ENCODE data around the gene LRRC8B. TPM values are rescaled to one million over a fixed set of nuclear protein-coding genes. Genes with fewer than 3 reads are reported as not detected.

The LRRC8B gene
- total RNA-seq, 1 donor from 2014 or later: 2.5 TPM

GRCh38 chr1:89599332-89599630 is 74.7 kb downstream of the LRRC8B start:
- no peak for ATAC-seq
- DNase-seq: no peak
- intact Hi-C loops (cut with micrococcal nuclease): loop anchor here (5.0 to 10.0 kb wide), 2 partner anchors 74 to 117 kb away; partner anchors contain the start of gene LRRC8B

DNA sequence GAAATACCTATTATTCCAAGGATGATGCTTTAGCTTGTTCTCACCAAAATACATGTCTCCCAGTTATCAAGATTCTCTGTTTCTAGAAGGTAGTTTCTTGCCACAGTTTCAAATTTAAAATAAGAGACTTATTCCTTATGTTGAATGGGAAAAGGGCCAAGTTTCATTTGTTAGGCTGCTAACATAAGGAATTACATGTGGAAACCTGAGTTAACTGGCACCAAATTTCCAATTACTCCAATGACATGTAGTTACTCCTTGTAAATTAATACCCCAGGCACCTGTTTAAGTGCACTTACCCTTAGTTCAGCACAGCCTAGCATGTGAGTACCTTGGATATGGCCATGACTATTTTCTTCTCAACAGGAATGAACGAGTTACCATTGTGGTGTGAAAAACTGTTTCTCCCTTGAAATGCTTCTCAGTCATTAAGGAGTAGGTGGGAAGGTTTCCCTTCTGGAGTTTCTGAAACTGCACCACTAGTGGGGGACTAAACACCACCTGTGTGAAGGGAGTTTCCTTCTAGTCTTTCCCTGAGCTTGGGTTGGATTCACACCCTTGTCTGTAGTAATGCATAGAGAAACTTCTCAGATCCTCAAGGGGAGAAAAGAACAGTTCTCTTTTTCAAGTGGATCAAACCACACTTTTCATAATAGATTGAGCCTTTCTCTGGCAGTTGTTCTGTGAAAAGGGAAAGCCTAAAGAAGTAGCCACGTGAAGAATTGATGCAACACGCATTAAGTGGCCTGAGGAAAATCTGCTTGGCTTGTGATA is 76.0 kb downstream of the LRRC8B start:
- DNase-seq (no peak), ATAC-seq (no peak)
- intact Hi-C loops (cut with micrococcal nuclease): loop anchor here (10.0 kb wide), 1 partner anchor 164 kb away; no protein-coding TSS in a partner anchor

DNA sequence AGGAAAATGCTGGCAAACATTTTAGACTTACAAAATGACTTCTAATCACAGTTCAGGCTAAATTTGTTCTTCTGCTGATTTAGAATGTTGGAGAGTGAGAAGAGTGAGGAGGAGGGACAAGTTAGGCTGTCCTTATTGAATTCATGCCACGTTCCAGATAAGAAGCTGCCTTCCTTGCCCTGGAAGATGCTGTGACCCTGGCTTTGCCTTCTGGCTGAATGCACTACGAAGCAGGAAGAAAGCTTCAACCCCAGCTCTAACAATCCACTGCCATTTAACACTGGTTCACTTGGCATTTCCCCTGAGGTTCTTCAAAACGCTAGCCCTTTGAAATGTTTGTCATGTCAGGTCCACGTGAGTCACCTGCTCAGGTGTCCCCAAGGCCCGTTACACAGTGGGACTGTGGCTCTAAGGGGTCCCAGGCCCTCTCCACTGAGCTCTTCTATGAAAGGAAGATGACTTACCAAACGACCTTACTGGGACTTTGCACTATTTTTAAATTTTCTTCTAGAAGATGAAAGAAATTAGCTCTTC is 78.3 kb downstream of the LRRC8B start:
- intact Hi-C loops (cut with micrococcal nuclease): loop anchor here (10.0 kb wide), 1 partner anchor 162 kb away; no protein-coding TSS in a partner anchor
- ATAC-seq: no peak
- no peak for DNase-seq

DNA sequence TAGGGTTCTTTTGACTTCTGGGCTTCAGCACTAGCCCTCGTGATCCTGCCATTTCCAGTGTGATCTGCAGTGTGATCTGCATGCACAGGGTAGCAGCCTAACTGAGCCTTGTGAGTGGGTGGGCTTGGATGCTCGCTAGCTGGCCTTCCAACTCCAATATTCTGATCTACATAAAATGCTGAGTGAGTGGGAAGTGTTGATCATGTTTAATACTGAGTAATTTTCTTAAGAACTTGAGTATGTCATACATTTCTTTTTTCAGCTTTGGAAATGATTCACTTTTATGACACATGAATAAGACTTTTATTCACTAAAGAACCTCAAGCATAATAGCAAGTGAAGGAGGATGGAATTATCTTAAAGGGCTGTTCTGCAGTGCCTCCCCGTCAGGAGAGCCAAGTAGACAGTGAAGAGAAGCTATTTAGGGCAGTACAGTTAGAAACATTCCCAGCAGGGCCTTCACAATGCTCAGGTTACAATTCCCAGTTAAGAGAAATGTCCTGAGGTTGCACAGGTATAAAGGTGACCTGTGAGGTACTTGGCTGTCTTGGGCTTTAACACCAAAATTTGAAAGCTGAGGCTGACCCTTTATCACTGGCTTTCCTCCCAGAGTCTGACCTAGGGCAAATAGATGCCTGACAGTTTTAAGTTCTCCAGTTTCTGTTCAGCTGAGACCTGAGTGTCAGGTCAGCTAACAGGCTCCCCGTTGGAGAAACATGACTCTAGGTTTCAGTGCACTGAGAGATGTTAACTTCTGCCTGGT is 79.2 kb downstream of the LRRC8B start:
- intact Hi-C loops (cut with micrococcal nuclease): loop anchor here (10.0 kb wide), 1 partner anchor 161 kb away; no protein-coding TSS in a partner anchor
- ATAC-seq: peak; percentile 29

DNA sequence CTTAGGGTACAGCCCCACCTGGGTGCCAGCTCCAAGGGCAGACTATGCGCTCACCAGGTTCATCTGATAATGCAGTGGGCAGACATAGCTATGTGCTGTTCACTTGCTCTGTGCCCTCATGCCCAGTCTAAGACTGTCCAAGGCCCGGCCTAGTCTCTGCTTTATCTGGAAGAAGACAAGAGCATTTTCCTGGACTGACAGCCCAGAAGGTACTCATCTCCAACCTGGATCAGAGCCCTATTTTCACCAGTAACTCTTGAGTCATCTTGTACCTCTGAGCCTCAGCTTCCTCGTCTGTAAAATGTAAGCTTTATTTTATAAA is 79.7 kb downstream of the LRRC8B start:
- intact Hi-C loops (cut with micrococcal nuclease): loop anchor here (10.0 kb wide), 1 partner anchor 160 kb away; no protein-coding TSS in a partner anchor
- no peak for ATAC-seq
- DNase-seq: no peak

More for the DNA sequence above, 79.2 kb downstream of the LRRC8B start:
- no peak for DNase-seq

GRCh38 chr1:89605692-89606091 is 81.1 kb downstream of the LRRC8B start:
- DNase-seq (no peak), ATAC-seq (no peak)
- intact Hi-C loops (cut with micrococcal nuclease): loop anchor here (10.0 kb wide), 1 partner anchor 159 kb away; no protein-coding TSS in a partner anchor

GRCh38 chr1:89606227-89606980 is 81.8 kb downstream of the LRRC8B start:
- intact Hi-C loops (cut with micrococcal nuclease): loop anchor here (10.0 kb wide), 1 partner anchor 158 kb away; no protein-coding TSS in a partner anchor
- ATAC-seq (no peak), DNase-seq (no peak)

GRCh38 chr1:89607156-89607555 is 82.5 kb downstream of the LRRC8B start:
- intact Hi-C loops (cut with micrococcal nuclease): loop anchor here (10.0 kb wide), 1 partner anchor 158 kb away; no protein-coding TSS in a partner anchor
- DNase-seq (no peak), ATAC-seq (no peak)

DNA sequence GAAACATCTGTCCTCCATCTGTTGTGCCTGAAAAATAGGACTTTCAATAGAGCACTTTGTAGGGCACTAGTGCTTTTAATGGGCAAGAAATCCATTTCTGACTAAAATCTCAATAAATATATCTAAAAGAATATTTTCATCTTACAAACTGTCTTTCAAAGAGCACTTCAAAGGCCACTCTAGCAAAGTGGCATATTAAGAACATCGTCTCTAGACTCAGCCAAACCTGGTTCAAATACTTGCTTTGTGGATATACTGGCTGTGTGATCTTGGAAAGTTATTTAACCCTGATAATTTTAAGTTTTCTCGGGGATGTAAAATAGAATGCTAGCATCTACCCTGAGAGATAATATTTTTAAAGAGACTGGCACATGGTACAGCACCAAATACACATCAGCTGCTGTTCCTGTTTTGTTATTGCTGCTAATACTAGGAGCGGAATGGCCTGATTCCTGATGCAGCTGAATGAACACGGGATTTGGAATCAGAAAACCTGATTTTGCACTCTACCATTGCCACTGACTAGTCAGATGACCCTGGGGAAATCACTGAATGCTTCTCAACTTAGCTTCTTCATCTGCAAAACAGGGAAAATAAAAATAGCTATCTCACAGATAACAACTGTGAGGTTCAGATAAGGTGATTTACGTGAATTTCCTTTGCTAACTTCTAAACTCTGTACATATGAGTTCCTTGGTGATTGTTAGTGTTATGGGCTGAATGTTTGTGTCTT is 83.1 kb downstream of the LRRC8B start:
- DNase-seq (no peak), ATAC-seq (peak; percentile 36)
- intact Hi-C loops (cut with micrococcal nuclease): loop anchor here (10.0 kb wide), 1 partner anchor 157 kb away; no protein-coding TSS in a partner anchor

DNA sequence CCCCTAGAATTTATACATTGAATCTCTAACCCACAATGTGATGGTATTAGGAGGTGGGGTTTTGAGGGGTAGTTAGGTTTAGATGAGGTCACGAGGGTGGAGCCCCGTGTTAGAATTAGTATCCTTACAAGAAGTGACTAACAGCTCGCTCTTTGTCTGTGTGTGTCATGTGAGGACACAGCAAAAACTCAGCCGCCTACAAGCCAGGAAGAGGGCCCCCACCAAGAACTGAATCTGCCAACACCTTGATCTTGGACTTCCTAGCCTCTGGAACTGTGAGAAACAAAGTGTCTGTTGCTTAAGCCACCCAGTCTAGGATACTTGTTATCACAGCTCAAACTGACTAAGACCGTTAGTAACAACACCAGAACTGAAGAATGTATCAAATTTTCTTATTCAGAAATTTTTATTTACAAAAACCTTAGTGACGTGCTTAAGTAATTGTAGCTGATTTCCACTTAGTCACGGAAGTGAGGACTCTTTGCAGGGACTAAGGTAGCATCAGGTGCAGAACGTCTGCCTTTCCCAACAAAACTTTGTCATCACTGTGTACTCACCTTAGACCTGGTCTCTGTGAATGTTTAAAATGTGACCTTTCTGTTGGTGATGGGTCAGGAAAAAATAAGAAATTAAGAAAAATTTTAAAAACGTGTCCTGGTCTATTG is 83.8 kb downstream of the LRRC8B start:
- ATAC-seq (peak; percentile 71), DNase-seq (no peak)
- intact Hi-C loops (cut with micrococcal nuclease): loop anchor here (10.0 kb wide), 1 partner anchor 156 kb away; no protein-coding TSS in a partner anchor

GRCh38 chr1:89608984-89609725 is 84.5 kb downstream of the LRRC8B start:
- intact Hi-C loops (cut with micrococcal nuclease): loop anchor here (10.0 kb wide), 1 partner anchor 156 kb away; no protein-coding TSS in a partner anchor
- ATAC-seq (peak; percentile 4), DNase-seq (no peak)

DNA sequence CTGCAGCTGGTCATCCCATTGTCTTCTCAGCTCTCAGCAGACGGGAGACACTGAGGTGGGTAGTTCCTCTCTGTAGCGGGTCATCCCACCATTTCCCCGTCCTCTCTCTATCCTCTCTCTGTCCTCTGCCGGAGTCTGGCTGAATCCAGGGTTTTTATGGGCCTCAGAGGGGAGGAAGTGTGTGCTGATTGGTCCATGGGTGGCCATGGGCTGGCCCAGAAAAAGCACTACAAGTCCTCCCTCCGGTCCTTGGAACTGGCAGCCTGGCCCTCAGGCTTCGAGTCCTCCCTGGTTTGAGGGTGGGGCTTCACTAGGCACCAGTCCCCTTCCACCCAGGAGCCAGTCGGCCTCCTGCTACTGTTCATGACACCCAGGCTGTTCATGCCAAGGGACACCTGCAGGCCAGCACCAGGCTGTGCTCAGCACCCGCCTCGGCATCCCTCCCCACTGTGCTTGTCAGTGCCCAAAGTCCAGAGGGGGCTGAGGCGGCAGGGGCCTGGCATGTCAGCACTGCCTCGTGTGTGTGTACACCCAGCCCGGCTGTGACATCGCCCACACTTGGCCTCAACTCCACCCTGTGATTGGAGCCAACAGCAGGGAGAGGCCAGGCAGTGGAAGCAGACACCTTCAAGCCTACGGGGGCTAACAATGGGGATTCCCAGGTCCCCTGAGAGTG is 85.3 kb downstream of the LRRC8B start:
- intact Hi-C loops (cut with micrococcal nuclease): loop anchor here (10.0 kb wide), 1 partner anchor 155 kb away; no protein-coding TSS in a partner anchor
- peak; percentile 54 for DNase-seq
- peak; percentile 61 for ATAC-seq

- DNase-seq (no peak), ATAC-seq (no peak)
- intact Hi-C loops (cut with micrococcal nuclease): no loop called here
Measured at GRCh38 chr1:89610457-89611011, 85.9 kb downstream of the LRRC8B start.

GRCh38 chr1:89611721-89612120 is 87.1 kb downstream of the LRRC8B start:
- no peak for ATAC-seq

GRCh38 chr1:89613928-89614327 is 89.3 kb downstream of the LRRC8B start:
- DNase-seq: no peak
- ATAC-seq: no peak
- intact Hi-C loops (cut with micrococcal nuclease): no loop called here

More at GRCh38 chr1:89611721-89612120, 87.1 kb downstream of the LRRC8B start:
- no peak for DNase-seq
- intact Hi-C loops (cut with micrococcal nuclease): no loop called here
